ENCODE data around the gene PTK6.

GRCh38 chr20:63561624-63562396, 24.6 kb upstream of the PTK6 start:
- TF ChIP-seq CTCF (conservative IDR thresholded peaks at IDR 0.05; ENCODE audit: low read length) (no peak), EZH2phosphoT487 (IDR thresholded peaks at IDR 0.05; ENCODE audit: borderline replicate concordance, low read depth, low read length) (no peak)
